Measurements from ENCODE around the gene PIPOX. TPM values are rescaled to one million over a fixed set of nuclear protein-coding genes. Genes with fewer than 3 reads are reported as not detected.

Gene PIPOX
- total RNA-seq, 4 donors from 2014 or later: 0.58 to 1.7 (median 0.93) TPM; not detected in 1

DNA sequence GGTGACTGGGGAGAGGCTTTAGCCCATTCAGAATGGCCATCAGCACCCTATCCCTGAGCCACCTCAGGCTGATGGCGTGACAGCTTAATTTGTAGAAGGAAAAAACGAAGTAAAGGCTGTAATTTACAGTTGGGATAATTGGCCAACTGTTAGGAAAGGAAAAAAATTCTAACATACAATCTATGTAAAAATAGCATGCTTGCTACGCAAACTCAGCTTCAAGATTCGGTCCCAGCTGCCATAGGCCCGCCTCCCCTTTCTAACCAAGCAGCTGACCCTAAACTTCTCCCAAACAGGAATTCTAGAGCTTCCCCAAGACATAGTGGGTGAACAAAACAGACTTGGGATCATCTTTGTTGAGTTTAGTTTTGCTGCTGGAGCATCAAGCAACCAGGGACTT, 42.0 kb upstream of the PIPOX start:
- peaks cover 10% of the 10 kb centered on the region for H3K27me3 ChIP-seq
- no peak overlapping the region for H3K27ac ChIP-seq
- H3K36me3 ChIP-seq: no peaks in the 10 kb centered on the region
- no peak for DNase-seq
- H3K4me1 ChIP-seq: peaks cover under 1 to 7% of the 10 kb centered on the region in 2 donors
- no peaks in the 10 kb centered on the region for H3K9me3 ChIP-seq
- H3K4me3 ChIP-seq (replicated peaks in 1 of 3): no peak overlapping the region
- intact Hi-C loops (cut with DNase I): no loop called here
- WGBS, 2 donors: 85 to 88% methylated on average over 5 of the region's 5 CpGs
- TF ChIP-seq, protein P1, sequence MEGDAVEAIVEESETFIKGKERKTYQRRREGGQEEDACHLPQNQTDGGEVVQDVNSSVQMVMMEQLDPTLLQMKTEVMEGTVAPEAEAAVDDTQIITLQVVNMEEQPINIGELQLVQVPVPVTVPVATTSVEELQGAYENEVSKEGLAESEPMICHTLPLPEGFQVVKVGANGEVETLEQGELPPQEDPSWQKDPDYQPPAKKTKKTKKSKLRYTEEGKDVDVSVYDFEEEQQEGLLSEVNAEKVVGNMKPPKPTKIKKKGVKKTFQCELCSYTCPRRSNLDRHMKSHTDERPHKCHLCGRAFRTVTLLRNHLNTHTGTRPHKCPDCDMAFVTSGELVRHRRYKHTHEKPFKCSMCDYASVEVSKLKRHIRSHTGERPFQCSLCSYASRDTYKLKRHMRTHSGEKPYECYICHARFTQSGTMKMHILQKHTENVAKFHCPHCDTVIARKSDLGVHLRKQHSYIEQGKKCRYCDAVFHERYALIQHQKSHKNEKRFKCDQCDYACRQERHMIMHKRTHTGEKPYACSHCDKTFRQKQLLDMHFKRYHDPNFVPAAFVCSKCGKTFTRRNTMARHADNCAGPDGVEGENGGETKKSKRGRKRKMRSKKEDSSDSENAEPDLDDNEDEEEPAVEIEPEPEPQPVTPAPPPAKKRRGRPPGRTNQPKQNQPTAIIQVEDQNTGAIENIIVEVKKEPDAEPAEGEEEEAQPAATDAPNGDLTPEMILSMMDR (IDR thresholded peaks at IDR 0.05): no peak
- no peak for TF ChIP-seq POLR2A (IDR thresholded peaks at IDR 0.05)

DNA sequence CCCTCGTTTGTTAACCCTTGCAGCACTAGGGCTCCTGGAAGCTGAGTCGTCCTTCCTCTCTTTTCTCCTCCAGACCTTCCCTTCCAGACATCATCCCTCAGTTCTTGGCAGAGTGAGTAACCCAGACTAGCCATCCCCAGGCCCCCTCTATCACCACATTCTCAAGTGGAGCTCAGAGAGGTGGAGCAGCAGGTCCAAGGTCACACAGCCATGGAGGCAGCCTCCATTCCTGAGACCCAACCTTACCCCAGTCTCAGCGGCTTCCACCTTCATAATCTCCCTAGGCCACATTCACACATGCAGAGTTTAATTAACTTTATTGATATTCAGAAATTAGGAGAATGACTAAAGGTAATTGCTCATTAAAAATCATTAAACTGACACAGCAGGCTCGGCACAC, 40.1 kb upstream of the PIPOX start:
- 45 to 52% methylated on average over 4 of the region's 4 CpGs for WGBS, 2 donors
- H3K27ac ChIP-seq: no peak overlapping the region
- intact Hi-C loops (cut with DNase I): no loop called here
- no peaks in the 10 kb centered on the region for H3K9me3 ChIP-seq
- H3K4me1 ChIP-seq: peaks cover 3 to 10% of the 10 kb centered on the region in 2 donors
- no peaks in the 10 kb centered on the region for H3K36me3 ChIP-seq
- H3K27me3 ChIP-seq: peaks cover 10% of the 10 kb centered on the region
- DNase-seq: no peak
- TF ChIP-seq POLR2A (IDR thresholded peaks at IDR 0.05): no peak
- TF ChIP-seq, protein P1 (IDR thresholded peaks at IDR 0.05): no peak
- H3K4me3 ChIP-seq (replicated peaks in 1 of 3): no peak overlapping the region

DNA sequence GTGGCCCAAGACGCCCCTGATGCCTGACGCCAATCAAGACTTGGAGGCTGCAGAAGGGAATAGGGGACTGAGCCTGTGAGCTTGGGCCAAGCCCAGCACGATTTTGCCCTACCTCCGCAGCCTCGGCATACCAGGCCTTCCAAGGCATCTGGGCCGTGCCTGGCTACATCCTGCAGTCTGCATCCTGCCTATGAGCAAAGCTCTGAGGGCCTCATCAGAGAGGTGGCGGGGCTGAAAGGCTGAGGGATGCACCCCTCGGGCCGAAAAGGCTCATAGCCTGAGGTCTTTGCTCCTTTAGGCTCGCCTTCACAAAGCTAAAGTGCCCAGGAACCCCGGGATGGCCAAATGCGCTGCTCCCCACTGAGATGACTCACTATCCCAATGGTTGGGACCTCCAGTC, 39.7 kb upstream of the PIPOX start:
- Histone ChIP-seq H3K9me3 (no peaks in the 10 kb centered on the region), H3K4me1 (peaks cover 3 to 10% of the 10 kb centered on the region in 2 donors), H3K4me3 (replicated peaks in 1 of 3) (no peak overlapping the region), H3K36me3 (no peaks in the 10 kb centered on the region), H3K27me3 (peaks cover 10% of the 10 kb centered on the region), H3K27ac (no peak overlapping the region)
- no peak for DNase-seq
- intact Hi-C loops (cut with DNase I): no loop called here
- 66 to 67% methylated on average over 5 to 10 of the region's 12 CpGs for WGBS, 2 donors
- no peak for TF ChIP-seq POLR2A (IDR thresholded peaks at IDR 0.05)
- TF ChIP-seq, protein P1 (IDR thresholded peaks at IDR 0.05): no peak

DNA sequence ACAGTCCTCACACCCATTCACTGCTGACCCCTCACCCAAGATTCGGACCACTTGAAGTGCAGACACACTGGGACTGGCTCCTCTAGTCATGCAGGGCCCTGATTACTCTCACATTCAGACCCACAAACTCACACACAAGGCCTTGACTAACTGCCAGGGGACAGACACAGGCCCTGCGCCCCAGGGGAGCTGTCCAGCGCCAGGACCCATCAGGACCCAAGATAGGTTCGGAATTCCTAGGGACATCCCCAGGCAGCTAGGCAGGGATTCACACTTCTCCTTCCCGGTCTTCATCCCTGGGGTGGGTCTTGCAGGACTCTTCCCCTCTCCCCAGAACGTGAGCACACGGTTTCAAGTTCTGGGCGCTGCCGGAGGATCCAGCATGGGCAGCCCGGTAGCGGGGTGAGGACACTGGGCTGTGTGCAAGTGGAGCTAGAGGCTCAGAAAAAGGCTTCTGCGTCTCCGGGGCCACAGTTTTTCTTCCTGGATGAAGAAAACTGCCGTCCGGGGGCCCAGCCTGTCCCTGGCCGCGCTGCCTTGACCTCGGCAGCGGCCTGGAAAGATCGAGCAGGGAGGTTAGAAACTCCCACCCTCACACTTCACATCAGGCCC, 38.8 kb upstream of the PIPOX start:
- H3K36me3 ChIP-seq: no peaks in the 10 kb centered on the region
- no peak overlapping the region for H3K27ac ChIP-seq
- 43 to 48% methylated on average over 17 to 20 of the region's 20 CpGs for WGBS, 2 donors
- H3K4me3 ChIP-seq (replicated peaks in 1 of 3): no peak overlapping the region
- TF ChIP-seq POLR2A (IDR thresholded peaks at IDR 0.05): no peak
- TF ChIP-seq, protein P1 (IDR thresholded peaks at IDR 0.05): no peak
- peaks cover 10% of the 10 kb centered on the region for H3K27me3 ChIP-seq
- intact Hi-C loops (cut with DNase I): no loop called here
- H3K4me1 ChIP-seq: peaks cover 3 to 10% of the 10 kb centered on the region in 2 donors
- peak; percentile 11 to 35 for DNase-seq
- no peaks in the 10 kb centered on the region for H3K9me3 ChIP-seq

DNA sequence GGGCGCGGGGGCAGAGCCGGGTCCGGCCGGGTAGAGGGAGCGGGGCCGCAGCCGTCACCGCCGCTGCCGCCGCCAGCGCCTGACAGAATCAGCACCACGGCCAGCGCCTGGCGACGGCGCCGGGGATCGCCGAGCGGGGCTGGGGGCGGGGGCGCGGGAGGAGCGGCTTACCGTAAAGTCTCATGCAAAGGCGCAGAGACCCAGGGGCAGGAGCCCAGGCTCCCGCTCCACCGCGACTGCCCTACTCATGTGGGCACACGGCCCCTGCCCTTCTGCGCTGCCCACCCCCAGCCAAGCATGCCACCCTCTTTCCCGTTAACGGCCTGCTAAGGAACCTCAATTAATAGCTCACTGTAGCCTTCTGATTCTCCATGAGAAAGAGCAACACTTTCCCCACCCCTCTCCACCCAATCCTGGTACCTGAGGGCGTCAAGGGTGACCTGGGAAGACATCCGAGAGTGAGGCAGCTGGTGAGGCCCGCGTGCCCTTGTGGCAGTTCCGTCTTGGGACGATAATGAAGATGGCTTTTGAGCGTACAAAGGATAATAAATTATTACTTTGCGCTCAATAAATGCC, 36.9 kb upstream of the PIPOX start, which contains the start of gene SEZ6:
SEZ6 (minus strand) TSS at position 98 of the 576 bp plus-strand sequence. CDS start 164 bp downstream, outside the sequence.
- WGBS, 2 donors: 4 to 14% methylated on average over 11 to 38 of the region's 43 CpGs
- H3K4me3 ChIP-seq (replicated peaks in 1 of 3): no peak within 1 kb of the TSS

More for the DNA sequence above, 36.9 kb upstream of the PIPOX start, which contains the start of gene SEZ6:
- Histone ChIP-seq H3K4me1 (peaks cover 3 to 10% of the 10 kb centered on the region in 2 donors), H3K9me3 (no peaks in the 10 kb centered on the region), H3K27ac (no peak within 1 kb of the TSS), H3K36me3 (no peaks in the 10 kb centered on the region), H3K27me3 (peaks cover 10% of the 10 kb centered on the region)
- intact Hi-C loops (cut with DNase I): no loop called here
- peak; percentile 68 to 79 for DNase-seq
- TF ChIP-seq, protein P1 (IDR thresholded peaks at IDR 0.05): peak in 2 of 6 experiments; percentile 31 to 33
- no peak for TF ChIP-seq POLR2A (IDR thresholded peaks at IDR 0.05)
